Stomach (tissue), 9 donors: Measurements from ENCODE around the gene UGT1A5. TPM values are rescaled to one million over a fixed set of nuclear protein-coding genes. Genes with fewer than 3 reads are reported as not detected.

Experiments used
- DNase-seq, 2 donors: peaks; one replicate each; pipeline versions ENCODE4 v3.0.0 to v3.0.0-alpha.2; 2013 to 2019
- H3K27ac ChIP-seq, 5 donors: fragments of 200-600 bp in 4 of 5; sonication (generic) in 4 of 5; one replicate each; pipeline ENCODE4 v1.5.1; 2013 to 2019; ENCODE audit warnings: mild to moderate bottlenecking in 1 of 5, moderate library complexity in 1 of 5
- H3K27me3 ChIP-seq, 3 donors: fragments of 200-600 bp; sonication (generic); one replicate each; pipeline ENCODE4 v1.5.1; 2017 to 2019; ENCODE audit warnings: mixed run types in 1 of 3
- H3K36me3 ChIP-seq, 4 donors: fragments of 200-600 bp; sonication (generic); 1 replicate in 3 of 4; 2 replicates in 1 of 4; pipeline ENCODE4 v1.5.1; 2016 to 2019
- H3K4me1 ChIP-seq, 4 donors: fragments of 200-600 bp; sonication (generic); one replicate each; pipeline ENCODE4 v1.5.1; 2016 to 2019
- H3K4me3 ChIP-seq, 4 donors: fragments of 200-600 bp; sonication (generic) in 3 of 4; one replicate each; pipeline ENCODE4 v1.5.1; 2016 to 2019; ENCODE audit warnings: mild to moderate bottlenecking in 1 of 4
- H3K9me3 ChIP-seq, 4 donors: fragments of 200-600 bp; sonication (generic); one replicate each; pipeline ENCODE4 v1.5.1; 2016 to 2019
- CTCF ChIP-seq, 7 experiments: fragments of 450-650 bp in 4 of 7; fragments of 200-600 bp in 3 of 7; sonication (generic) in 3 of 7; IDR thresholded peaks; one replicate each; pipeline ENCODE4 v1.5.1; 2016 to 2019; ENCODE audit warnings: antibody characterized with exemption in 7 of 7, control low read depth in 2 of 7, mild to moderate bottlenecking in 1 of 7
- EP300 ChIP-seq: sonication (generic); formaldehyde crosslinking; IDR thresholded peaks from one replicate; pipeline ENCODE4 v1.6.1; 2017; ENCODE audit warnings: antibody characterized with exemption
- POLR2A ChIP-seq, 4 donors: fragments of 450-650 bp; IDR thresholded peaks; one replicate each; pipeline ENCODE4 v1.6.1; 2016; ENCODE audit warnings: antibody characterized with exemption in 4 of 4, control low read depth in 2 of 4, mild to moderate bottlenecking in 1 of 4, moderate library complexity in 1 of 4
- POLR2AphosphoS5 ChIP-seq, 3 donors: sonication (generic); formaldehyde crosslinking; IDR thresholded peaks; one replicate each; pipeline ENCODE4 v1.6.1; 2016; ENCODE audit warnings: antibody characterized with exemption in 3 of 3
- WGBS, 5 donors: extraction: QIAGEN DNeasy Blood & Tissue Kit in 3 of 5; methylation state at CpG; one replicate each; pipeline versions ENCODE4 v1.1.5 to v1.1.7; 2013 to 2018; 5-methylcytosine and 5-hydroxymethylcytosine counted together
- intact Hi-C: fragments of 100-400 bp; cut with DNase I; formaldehyde crosslinking; loops from one replicate; pipeline ENCODE4 v1.15.1; 2023; ENCODE audit warnings: low total_unique reads
- polyA plus RNA-seq, 3 donors: library from polyadenylated mRNA; stranded (reverse); fragments of 200-250 nt; gene quantifications; one replicate each; pipeline ENCODE4 v1.2.3, GENCODE V29; 2013
- total RNA-seq, 5 donors: library from RNA; depleted of rRNA; stranded (reverse); fragments of >200 nt; gene quantifications; one replicate each; pipeline versions ENCODE4 v1.1.0 to v1.2.3, GENCODE V29; 2014 to 2016
- donor health status: healthy with polysubstance abuse.
- donor health status: Bipolar disorder and iron deficiency.
- donor health status: healthy.

The UGT1A5 gene
- total and polyA plus RNA-seq, 8 donors, result 0.37 to 13.0 (median 1.7) TPM; not detected in 5

GRCh38 chr2:233711312-233712008, 1.2 kb upstream of the UGT1A5 start:
- intact Hi-C loops, result no loop called here
- Histone ChIP-seq H3K4me3 (no peak overlapping the region), H3K9me3 (no peaks in the 10 kb centered on the region), H3K4me1 (peaks cover 6 to 24% (median 8%) of the 10 kb centered on the region in 4 donors), H3K27me3 (no peaks in the 10 kb centered on the region), H3K27ac (no peak overlapping the region), H3K36me3 (no peaks in the 10 kb centered on the region)
- 30 to 39% (median 36%) methylated on average over 9 to 11 of the region's 11 CpGs for WGBS, 5 donors
- TF ChIP-seq EP300 (no peak), POLR2AphosphoS5 (IDR thresholded peaks at IDR 0.05) (peak in 1 of 3 donors; percentile 53), CTCF (IDR thresholded peaks at IDR 0.05) (peak in 6 of 7 experiments; percentile 20 to 85 (median 78)), POLR2A (IDR thresholded peaks at IDR 0.05) (no peak)
- DNase-seq, result peak; percentile 88

- DNase-seq, result no peak
- peaks cover 0 to 10% (median 3%) of the 10 kb centered on the region in 4 donors for H3K4me1 ChIP-seq
- no peak overlapping the region for H3K27ac ChIP-seq
- TF ChIP-seq EP300 (no peak), CTCF (IDR thresholded peaks at IDR 0.05) (no peak), POLR2AphosphoS5 (IDR thresholded peaks at IDR 0.05) (no peak), POLR2A (IDR thresholded peaks at IDR 0.05) (no peak)
- peaks cover 0 to 4% (median 0%) of the 10 kb centered on the region in 3 donors for H3K27me3 ChIP-seq
- 75 to 90% (median 81%) methylated on average over 7 of the region's 7 CpGs for WGBS, 5 donors
- H3K4me3 ChIP-seq, result no peak overlapping the region
- intact Hi-C loops, result no loop called here
- H3K9me3 ChIP-seq, result no peaks in the 10 kb centered on the region
- H3K36me3 ChIP-seq, result no peaks in the 10 kb centered on the region
These were observed 532 bp downstream of the UGT1A5 start for GRCh38 chr2:233713262-233713615.

- Histone ChIP-seq H3K27ac (no peak overlapping the region), H3K4me3 (no peak overlapping the region), H3K36me3 (no peaks in the 10 kb centered on the region), H3K4me1 (peaks cover 0 to 6% (median 3%) of the 10 kb centered on the region in 4 donors), H3K9me3 (no peaks in the 10 kb centered on the region), H3K27me3 (peaks cover 0 to 4% (median 0%) of the 10 kb centered on the region in 3 donors)
- DNase-seq, result no peak
- TF ChIP-seq EP300 (no peak), POLR2AphosphoS5 (IDR thresholded peaks at IDR 0.05) (no peak), CTCF (IDR thresholded peaks at IDR 0.05) (no peak), POLR2A (IDR thresholded peaks at IDR 0.05) (no peak)
- intact Hi-C loops, result no loop called here
- WGBS, 5 donors, result 70 to 83% (median 80%) methylated on average over 2 of the region's 2 CpGs
These were observed 1.4 kb downstream of the UGT1A5 start for GRCh38 chr2:233714121-233714520.

- TF ChIP-seq POLR2AphosphoS5 (IDR thresholded peaks at IDR 0.05), result no peak
- TF ChIP-seq POLR2A (IDR thresholded peaks at IDR 0.05), result no peak
- TF ChIP-seq EP300, result no peak
- TF ChIP-seq CTCF (IDR thresholded peaks at IDR 0.05), result no peak
- Histone ChIP-seq H3K27ac (no peak within 1 kb of the TSS), H3K36me3 (no peaks in the 10 kb centered on the region), H3K4me3 (no peak within 1 kb of the TSS), H3K4me1 (no peaks in the 10 kb centered on the region), H3K9me3 (no peaks in the 10 kb centered on the region), H3K27me3 (peaks cover 0 to 4% (median 0%) of the 10 kb centered on the region in 3 donors)
- 84 to 93% (median 85%) methylated on average over 7 of the region's 7 CpGs for WGBS, 5 donors
- no peak for DNase-seq
- intact Hi-C loops, result no loop called here
These were observed 5.8 kb downstream of the UGT1A5 start, which contains the start of gene UGT1A4 for GRCh38 chr2:233718552-233718951. UGT1A4 (plus strand) TSS chr2:233718736; CDS start chr2:233718821, 85 bp downstream.
